ENCODE data around the gene FAM222A. TPM values are rescaled to one million over a fixed set of nuclear protein-coding genes. Genes with fewer than 3 reads are reported as not detected.

The FAM222A gene
- total RNA-seq, 1 experiment from 2014 or later = 12.8 TPM

DNA sequence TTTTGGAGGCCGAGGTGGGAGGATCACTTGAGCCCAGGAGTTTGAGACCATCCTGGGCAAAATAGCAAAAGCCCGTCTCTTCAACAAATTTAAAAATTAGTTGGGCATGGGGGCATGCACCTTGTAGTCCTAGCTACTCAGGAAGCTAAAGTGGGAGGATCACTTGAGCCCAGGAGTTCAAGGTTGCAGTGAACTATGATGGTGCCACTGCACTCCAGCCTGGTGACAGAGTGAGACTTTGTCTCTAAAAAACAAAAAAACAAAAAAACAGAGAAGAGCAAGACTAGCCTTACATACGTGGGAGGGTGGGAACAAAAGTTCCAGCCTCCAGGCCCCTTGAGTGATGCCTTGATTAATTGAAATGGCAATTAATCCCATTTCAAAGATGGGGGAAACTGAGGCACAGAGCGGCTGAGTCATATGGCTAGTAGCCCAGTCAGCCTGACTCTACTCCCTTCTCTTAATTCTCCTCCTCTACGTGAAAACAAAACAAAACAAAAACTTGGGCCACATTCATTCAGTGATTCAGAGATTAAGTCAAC is 3.3 kb upstream of the FAM222A start:
- BruUV-seq (replicated peaks) = no TSS peak
- no peak for DNase-seq (ENCODE audit: low read depth, low spot score)
- TF ChIP-seq SIN3A (IDR thresholded peaks at IDR 0.05; ENCODE audit: borderline replicate concordance, insufficient read depth, low read depth, low read length) (no peak), POLR2AphosphoS5 (IDR thresholded peaks at IDR 0.05; ENCODE audit: low read depth, low read length) (no peak), TCF7L2 (IDR thresholded peaks at IDR 0.05; ENCODE audit: low read depth, low read length) (no peak)
- TF ChIP-seq, protein P1, sequence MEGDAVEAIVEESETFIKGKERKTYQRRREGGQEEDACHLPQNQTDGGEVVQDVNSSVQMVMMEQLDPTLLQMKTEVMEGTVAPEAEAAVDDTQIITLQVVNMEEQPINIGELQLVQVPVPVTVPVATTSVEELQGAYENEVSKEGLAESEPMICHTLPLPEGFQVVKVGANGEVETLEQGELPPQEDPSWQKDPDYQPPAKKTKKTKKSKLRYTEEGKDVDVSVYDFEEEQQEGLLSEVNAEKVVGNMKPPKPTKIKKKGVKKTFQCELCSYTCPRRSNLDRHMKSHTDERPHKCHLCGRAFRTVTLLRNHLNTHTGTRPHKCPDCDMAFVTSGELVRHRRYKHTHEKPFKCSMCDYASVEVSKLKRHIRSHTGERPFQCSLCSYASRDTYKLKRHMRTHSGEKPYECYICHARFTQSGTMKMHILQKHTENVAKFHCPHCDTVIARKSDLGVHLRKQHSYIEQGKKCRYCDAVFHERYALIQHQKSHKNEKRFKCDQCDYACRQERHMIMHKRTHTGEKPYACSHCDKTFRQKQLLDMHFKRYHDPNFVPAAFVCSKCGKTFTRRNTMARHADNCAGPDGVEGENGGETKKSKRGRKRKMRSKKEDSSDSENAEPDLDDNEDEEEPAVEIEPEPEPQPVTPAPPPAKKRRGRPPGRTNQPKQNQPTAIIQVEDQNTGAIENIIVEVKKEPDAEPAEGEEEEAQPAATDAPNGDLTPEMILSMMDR (IDR thresholded peaks at IDR 0.05) = no peak
- TF ChIP-seq, protein P2, sequence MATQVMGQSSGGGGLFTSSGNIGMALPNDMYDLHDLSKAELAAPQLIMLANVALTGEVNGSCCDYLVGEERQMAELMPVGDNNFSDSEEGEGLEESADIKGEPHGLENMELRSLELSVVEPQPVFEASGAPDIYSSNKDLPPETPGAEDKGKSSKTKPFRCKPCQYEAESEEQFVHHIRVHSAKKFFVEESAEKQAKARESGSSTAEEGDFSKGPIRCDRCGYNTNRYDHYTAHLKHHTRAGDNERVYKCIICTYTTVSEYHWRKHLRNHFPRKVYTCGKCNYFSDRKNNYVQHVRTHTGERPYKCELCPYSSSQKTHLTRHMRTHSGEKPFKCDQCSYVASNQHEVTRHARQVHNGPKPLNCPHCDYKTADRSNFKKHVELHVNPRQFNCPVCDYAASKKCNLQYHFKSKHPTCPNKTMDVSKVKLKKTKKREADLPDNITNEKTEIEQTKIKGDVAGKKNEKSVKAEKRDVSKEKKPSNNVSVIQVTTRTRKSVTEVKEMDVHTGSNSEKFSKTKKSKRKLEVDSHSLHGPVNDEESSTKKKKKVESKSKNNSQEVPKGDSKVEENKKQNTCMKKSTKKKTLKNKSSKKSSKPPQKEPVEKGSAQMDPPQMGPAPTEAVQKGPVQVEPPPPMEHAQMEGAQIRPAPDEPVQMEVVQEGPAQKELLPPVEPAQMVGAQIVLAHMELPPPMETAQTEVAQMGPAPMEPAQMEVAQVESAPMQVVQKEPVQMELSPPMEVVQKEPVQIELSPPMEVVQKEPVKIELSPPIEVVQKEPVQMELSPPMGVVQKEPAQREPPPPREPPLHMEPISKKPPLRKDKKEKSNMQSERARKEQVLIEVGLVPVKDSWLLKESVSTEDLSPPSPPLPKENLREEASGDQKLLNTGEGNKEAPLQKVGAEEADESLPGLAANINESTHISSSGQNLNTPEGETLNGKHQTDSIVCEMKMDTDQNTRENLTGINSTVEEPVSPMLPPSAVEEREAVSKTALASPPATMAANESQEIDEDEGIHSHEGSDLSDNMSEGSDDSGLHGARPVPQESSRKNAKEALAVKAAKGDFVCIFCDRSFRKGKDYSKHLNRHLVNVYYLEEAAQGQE (IDR thresholded peaks at IDR 0.05; ENCODE audit: insufficient read depth in 1 of 2, low read depth in 2 of 2, low read length in 1 of 2) = no peak
- CTCF ChIA-PET = no interaction called here
- in situ Hi-C loops (cut with HindIII; ENCODE audit: low pct_unique_long_range_greater_than_20kb, low sequenced_read_pairs) = no loop called here
- H3K36me3 ChIP-seq (ENCODE audit: control insufficient read depth, insufficient read depth, low read length) = no peaks in the 10 kb centered on the region
- peaks cover 33% of the 10 kb centered on the region for H3K4me1 ChIP-seq (ENCODE audit: control insufficient read depth, insufficient read depth, low read length)
- H3K27ac ChIP-seq (ENCODE audit: low read length) = no peak overlapping the region
- no peaks in the 10 kb centered on the region for H3K9me3 ChIP-seq (ENCODE audit: control insufficient read depth, insufficient read depth, low read depth, low read length)
- ATAC-seq = no peak
- intact Hi-C loops (cut with micrococcal nuclease; ENCODE audit: unreplicated experiment) = loop anchor here (10.0 kb wide), 2 partner anchors 85 to 115 kb away; no protein-coding TSS in a partner anchor
- H3K27me3 ChIP-seq (ENCODE audit: control insufficient read depth, insufficient read depth, low read length) = no peaks in the 10 kb centered on the region
- POLR2A ChIA-PET = no interaction called here
- H3K4me3 ChIP-seq (ENCODE audit: low read depth in 2 of 2, low read length in 2 of 2) = no peak overlapping the region

DNA sequence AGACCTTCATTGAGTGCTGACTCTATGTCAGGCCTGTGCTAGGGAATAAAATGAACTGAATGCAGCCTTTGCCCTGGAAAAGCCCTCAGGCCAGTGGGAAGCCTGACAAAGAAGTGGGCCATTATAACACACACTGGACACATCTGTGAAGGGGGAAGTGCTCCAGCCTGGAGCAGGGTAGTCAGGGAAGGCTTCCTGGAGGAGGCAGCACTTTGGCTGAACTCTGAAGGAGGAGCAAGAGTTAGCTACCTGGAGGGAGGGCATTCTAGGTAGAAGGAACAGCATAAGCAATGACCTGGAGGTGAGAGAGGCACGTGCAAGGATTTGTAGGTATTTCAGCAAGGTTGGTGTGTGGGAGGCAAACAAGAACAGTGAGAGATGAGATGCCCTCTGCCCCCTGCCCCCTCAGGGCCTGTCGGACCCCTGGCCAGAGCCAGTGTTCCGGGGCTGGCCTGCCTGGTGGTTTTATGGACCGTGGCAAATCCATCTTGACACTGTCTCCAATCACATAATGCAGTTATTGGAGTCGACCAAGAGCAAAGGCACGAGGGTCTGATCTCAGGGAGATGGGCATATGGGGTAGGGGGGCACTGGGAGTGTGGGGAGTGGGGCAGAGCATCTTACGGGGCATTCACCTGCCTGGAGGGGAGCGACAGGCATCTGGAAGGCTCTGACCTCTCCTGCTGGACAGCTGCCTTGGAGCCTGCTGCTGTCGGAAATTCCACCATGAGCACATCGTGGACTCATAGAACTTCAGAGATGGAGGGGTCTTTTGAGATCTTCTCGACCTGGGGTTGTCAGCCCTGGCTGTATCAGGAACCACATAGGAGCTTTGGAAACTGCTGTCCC is 2.7 kb upstream of the FAM222A start:
- TF ChIP-seq SIN3A (IDR thresholded peaks at IDR 0.05; ENCODE audit: borderline replicate concordance, insufficient read depth, low read depth, low read length) = no peak
- no peak for TF ChIP-seq TCF7L2 (IDR thresholded peaks at IDR 0.05; ENCODE audit: low read depth, low read length)
- no peak for TF ChIP-seq POLR2AphosphoS5 (IDR thresholded peaks at IDR 0.05; ENCODE audit: low read depth, low read length)
- TF ChIP-seq, protein P1 (IDR thresholded peaks at IDR 0.05) = no peak
- TF ChIP-seq, protein P2 (IDR thresholded peaks at IDR 0.05; ENCODE audit: insufficient read depth in 1 of 2, low read depth in 2 of 2, low read length in 1 of 2) = 0 out of 4 replicates have a peak, but pooled peaks have one; percentile 23 to 43
- intact Hi-C loops (cut with micrococcal nuclease; ENCODE audit: unreplicated experiment) = loop anchor here (10.0 kb wide), 2 partner anchors 86 to 116 kb away; no protein-coding TSS in a partner anchor
- Histone ChIP-seq H3K9me3 (ENCODE audit: control insufficient read depth, insufficient read depth, low read depth, low read length) (no peaks in the 10 kb centered on the region), H3K4me3 (ENCODE audit: low read depth in 2 of 2, low read length in 2 of 2) (no peak overlapping the region), H3K4me1 (ENCODE audit: control insufficient read depth, insufficient read depth, low read length) (peaks cover 38% of the 10 kb centered on the region), H3K36me3 (ENCODE audit: control insufficient read depth, insufficient read depth, low read length) (no peaks in the 10 kb centered on the region), H3K27ac (ENCODE audit: low read length) (peak overlapping the region; percentile 57; the same call in 1 of the 2 replicates), H3K27me3 (ENCODE audit: control insufficient read depth, insufficient read depth, low read length) (no peaks in the 10 kb centered on the region)
- ChIA-PET POLR2A (no interaction called here), CTCF (no interaction called here)
- no TSS peak for BruUV-seq (replicated peaks)
- in situ Hi-C loops (cut with HindIII; ENCODE audit: low pct_unique_long_range_greater_than_20kb, low sequenced_read_pairs) = no loop called here
- peak; percentile 61 for DNase-seq (ENCODE audit: low read depth, low spot score)
- peak; percentile 54 for ATAC-seq
